ENCODE results near the gene TGM3.

The TGM3 gene

GRCh38 chr20:2307136-2307535 lies 11.3 kb downstream of the TGM3 start:
- no peak for DNase-seq (ENCODE audit: low spot score)

- no peak for DNase-seq (ENCODE audit: low spot score)
Measured at GRCh38 chr20:2311329-2311728, 15.5 kb downstream of the TGM3 start.

GRCh38 chr20:2312876-2313275 lies 17.1 kb downstream of the TGM3 start:
- DNase-seq (ENCODE audit: low spot score): no peak

GRCh38 chr20:2313316-2313715 lies 17.5 kb downstream of the TGM3 start:
- no peak for DNase-seq (ENCODE audit: low spot score)

- no peak for DNase-seq (ENCODE audit: low spot score)
Measured at GRCh38 chr20:2314759-2315439, 19.1 kb downstream of the TGM3 start.

GRCh38 chr20:2315440-2315778 lies 19.6 kb downstream of the TGM3 start:
- DNase-seq (ENCODE audit: low spot score): no peak

GRCh38 chr20:2316847-2317495 lies 21.2 kb downstream of the TGM3 start:
- DNase-seq (ENCODE audit: low spot score): no peak

- DNase-seq (ENCODE audit: low spot score): no peak
Measured at GRCh38 chr20:2320813-2321658, 25.2 kb downstream of the TGM3 start.

GRCh38 chr20:2323051-2323450 lies 27.2 kb downstream of the TGM3 start:
- no peak for DNase-seq (ENCODE audit: low spot score)

- no peak for DNase-seq (ENCODE audit: low spot score)
Measured at GRCh38 chr20:2326046-2326445, 30.2 kb downstream of the TGM3 start.

- no peak for DNase-seq (ENCODE audit: low spot score)
Measured at GRCh38 chr20:2327620-2328555, 32.1 kb downstream of the TGM3 start.

- DNase-seq (ENCODE audit: low spot score): no peak
Measured at GRCh38 chr20:2329286-2329685, 33.5 kb downstream of the TGM3 start.

- no peak for DNase-seq (ENCODE audit: low spot score)
Measured at GRCh38 chr20:2330090-2330695, 34.4 kb downstream of the TGM3 start.

- DNase-seq (ENCODE audit: low spot score): no peak
Measured at GRCh38 chr20:2331106-2331505, 35.3 kb downstream of the TGM3 start.

GRCh38 chr20:2331901-2332565 lies 36.2 kb downstream of the TGM3 start:
- DNase-seq (ENCODE audit: low spot score): no peak

GRCh38 chr20:2332711-2333110 lies 36.9 kb downstream of the TGM3 start:
- DNase-seq (ENCODE audit: low spot score): no peak

GRCh38 chr20:2333821-2334220 lies 38.0 kb downstream of the TGM3 start:
- no peak for DNase-seq (ENCODE audit: low spot score)

GRCh38 chr20:2335096-2335870 lies 39.5 kb downstream of the TGM3 start:
- no peak for DNase-seq (ENCODE audit: low spot score)

- DNase-seq (ENCODE audit: low spot score): no peak
Measured at GRCh38 chr20:2336471-2336870, 40.7 kb downstream of the TGM3 start.

GRCh38 chr20:2337142-2337541 lies 41.3 kb downstream of the TGM3 start:
- DNase-seq (ENCODE audit: low spot score): no peak

Measured in germinal center (tissue), 1 donor.